H1 (cell line): ENCODE results near the gene CTTNBP2. TPM values are rescaled to one million over a fixed set of nuclear protein-coding genes. Genes with fewer than 3 reads are reported as not detected.

Source experiments
- ATF2 ChIP-seq: IDR thresholded peaks from 2 replicates; pipeline ENCODE4 v1.6.1; 2012; ENCODE audit warnings: low read length, inconsistent platforms
- BRCA1 ChIP-seq: IDR thresholded peaks from 2 replicates; pipeline ENCODE4 v1.6.1; 2012; ENCODE audit warnings: low read depth, low read length, improper control_type of control experiment
- CHD2 ChIP-seq: IDR thresholded peaks from 2 replicates; pipeline ENCODE4 v1.6.1; 2012; ENCODE audit warnings: low read length, improper control_type of control experiment
- CTBP2 ChIP-seq: IDR thresholded peaks from 2 replicates; pipeline ENCODE4 v1.7.0; 2011; ENCODE audit warnings: borderline replicate concordance, mild to moderate bottlenecking, moderate library complexity, mixed read lengths, low read length; ENCODE audit not compliant: insufficient read depth, insufficient read length
- JUN ChIP-seq: IDR thresholded peaks from 2 replicates; pipeline ENCODE4 v1.6.1; 2011; ENCODE audit warnings: low read depth, mild to moderate bottlenecking, improper control_type of control experiment, low read length
- KDM1A ChIP-seq: fragments of 200-600, 300-600 bp; sonication (generic); IDR thresholded peaks from 2 replicates; pipeline ENCODE4 v1.7.1; 2016; ENCODE audit warnings: mild to moderate bottlenecking, low read length, borderline replicate concordance
- MAX ChIP-seq: IDR thresholded peaks from 2 replicates; pipeline ENCODE4 v1.6.1; 2012; ENCODE audit warnings: inconsistent platforms
- PHF8 ChIP-seq: fragments of 200-600 bp; sonication (generic); conservative IDR thresholded peaks from 2 replicates; pipeline ENCODE4 v1.7.1; 2012; ENCODE audit warnings: low read depth, mild to moderate bottlenecking, inconsistent platforms, low read length, moderate library complexity
- polyA plus RNA-seq, 7 experiments: library from polyadenylated mRNA; depleted of rRNA in 3 of 7; stranded (reverse) in 5 of 7; unstranded in 2 of 7; fragments of >200 nt in 5 of 7; fragments of 200-250 nt in 2 of 7; gene quantifications; 1 replicate in 5 of 7; 2 replicates in 1 of 7; 4 replicates in 1 of 7; pipeline versions ENCODE4 v1.2.1 to v1.2.3, GENCODE V29; 2011 to 2013; ENCODE audit warnings: missing spikeins in 2 of 7, mixed read lengths in 2 of 7
- total RNA-seq: library from RNA; stranded (reverse); fragmentation: NEBNext Ultra II Directional; extraction: Animal tissue kit (Norgen Biotek cat#: 25700); gene quantifications from 2 replicates; pipeline ENCODE4 v1.2.1, GENCODE V29; 2021
- TF ChIP-seq, protein P1 (sequence below), 3 experiments: IDR thresholded peaks; 1 replicate in 2 of 3; 2 replicates in 1 of 3; pipeline versions ENCODE4 v1.5.1 to v1.6.1; 2011; ENCODE audit warnings: low read length in 3 of 3, mild to moderate bottlenecking in 3 of 3, inconsistent platforms in 2 of 3, low read depth in 1 of 3, moderate library complexity in 1 of 3; ENCODE audit not compliant: insufficient read depth in 1 of 3; ENCODE audit errors: control extremely low read depth in 1 of 3

Gene CTTNBP2
- total and polyA plus RNA-seq, 2 of the 8 experiments (the other 6 are each of a cell fraction or from before 2014, with no cell fraction given), result 15.3 to 35.1 TPM

DNA sequence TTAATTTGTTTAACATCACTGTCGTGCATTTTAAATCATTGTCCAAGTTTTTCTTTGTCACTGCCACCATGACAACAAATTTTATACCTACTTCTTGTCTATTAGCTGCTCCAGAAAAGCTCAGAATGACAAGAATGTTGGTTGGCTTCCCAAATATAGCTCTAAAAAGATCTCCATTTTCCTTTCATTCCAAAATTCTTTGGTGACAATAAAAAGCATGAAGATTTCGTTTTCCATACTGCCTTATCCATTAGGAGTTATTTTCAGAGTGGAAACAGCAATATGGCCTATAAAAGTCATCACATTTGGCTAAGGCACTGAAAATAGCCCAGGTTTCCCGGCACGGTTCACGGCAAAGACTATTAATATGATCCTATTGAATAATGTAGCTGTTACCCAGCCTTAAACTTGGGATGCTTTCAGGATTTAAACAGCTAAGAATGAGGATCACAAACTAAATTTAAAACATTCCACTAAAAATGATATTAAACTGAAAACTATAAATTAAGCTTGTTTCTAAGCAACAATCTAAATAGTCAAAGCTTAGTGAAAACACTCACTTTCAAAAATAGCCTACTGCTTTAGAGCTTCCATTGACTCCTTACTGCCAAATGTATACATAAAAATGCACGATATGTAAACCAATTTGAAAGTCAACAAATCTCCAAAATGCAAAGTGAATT lies 2.7 kb downstream of the CTTNBP2 start (continued):
- TF ChIP-seq KDM1A, result no peak
- no peak for TF ChIP-seq PHF8
- TF ChIP-seq BRCA1, result no peak
- TF ChIP-seq JUN, result no peak
- TF ChIP-seq ATF2, result no peak
- no peak for TF ChIP-seq CTBP2
- TF ChIP-seq, protein P1, sequence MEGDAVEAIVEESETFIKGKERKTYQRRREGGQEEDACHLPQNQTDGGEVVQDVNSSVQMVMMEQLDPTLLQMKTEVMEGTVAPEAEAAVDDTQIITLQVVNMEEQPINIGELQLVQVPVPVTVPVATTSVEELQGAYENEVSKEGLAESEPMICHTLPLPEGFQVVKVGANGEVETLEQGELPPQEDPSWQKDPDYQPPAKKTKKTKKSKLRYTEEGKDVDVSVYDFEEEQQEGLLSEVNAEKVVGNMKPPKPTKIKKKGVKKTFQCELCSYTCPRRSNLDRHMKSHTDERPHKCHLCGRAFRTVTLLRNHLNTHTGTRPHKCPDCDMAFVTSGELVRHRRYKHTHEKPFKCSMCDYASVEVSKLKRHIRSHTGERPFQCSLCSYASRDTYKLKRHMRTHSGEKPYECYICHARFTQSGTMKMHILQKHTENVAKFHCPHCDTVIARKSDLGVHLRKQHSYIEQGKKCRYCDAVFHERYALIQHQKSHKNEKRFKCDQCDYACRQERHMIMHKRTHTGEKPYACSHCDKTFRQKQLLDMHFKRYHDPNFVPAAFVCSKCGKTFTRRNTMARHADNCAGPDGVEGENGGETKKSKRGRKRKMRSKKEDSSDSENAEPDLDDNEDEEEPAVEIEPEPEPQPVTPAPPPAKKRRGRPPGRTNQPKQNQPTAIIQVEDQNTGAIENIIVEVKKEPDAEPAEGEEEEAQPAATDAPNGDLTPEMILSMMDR (IDR thresholded peaks at IDR 0.05; ENCODE audit: control extremely low read depth in 1 of 3, insufficient read depth in 1 of 3, low read depth in 1 of 3, low read length in 3 of 3), result no peak
- no peak for TF ChIP-seq MAX
- TF ChIP-seq CHD2, result no peak
